Bronchial epithelial cell (primary cell): ENCODE results near the gene CPSF6. TPM values are rescaled to one million over a fixed set of nuclear protein-coding genes. Genes with fewer than 3 reads are reported as not detected.

ENCODE experiments used
- DNase-seq: peaks from one replicate; pipeline ENCODE4 v3.0.0-alpha.2; 2010; ENCODE audit warnings: low read depth
- FAIRE-seq: peaks from 2 replicates; lab custom pipeline; 2011; peaks lifted over from hg19 to GRCh38; lab: Jason Lieb, UNC
- H3K27me3 ChIP-seq: 2 replicates; pipeline ENCODE4 v1.5.1; 2011; ENCODE audit warnings: low read length; ENCODE audit not compliant: control insufficient read depth, insufficient read depth
- H3K36me3 ChIP-seq: 2 replicates; pipeline ENCODE4 v1.5.1; 2011; ENCODE audit warnings: low read length; ENCODE audit not compliant: control insufficient read depth, insufficient read depth
- H3K4me3 ChIP-seq: 2 replicates; pipeline ENCODE4 v1.5.1; 2011; ENCODE audit warnings: mild to moderate bottlenecking, low read depth, low read length, control low read depth
- CTCF ChIP-seq: IDR thresholded peaks from 2 replicates; pipeline ENCODE4 v1.5.1; 2011; ENCODE audit warnings: mild to moderate bottlenecking, moderate library complexity, low read length, control low read depth, inconsistent platforms; ENCODE audit not compliant: insufficient read depth, severe bottlenecking
- total RNA-seq: library from RNA; depleted of rRNA; stranded (reverse); fragments of >200 nt; gene quantifications from 2 replicates; pipeline ENCODE4 v1.2.1, GENCODE V29; 2014

The CPSF6 gene
- total RNA-seq, 1 donor from 2014 or later = 17.9 TPM

DNA sequence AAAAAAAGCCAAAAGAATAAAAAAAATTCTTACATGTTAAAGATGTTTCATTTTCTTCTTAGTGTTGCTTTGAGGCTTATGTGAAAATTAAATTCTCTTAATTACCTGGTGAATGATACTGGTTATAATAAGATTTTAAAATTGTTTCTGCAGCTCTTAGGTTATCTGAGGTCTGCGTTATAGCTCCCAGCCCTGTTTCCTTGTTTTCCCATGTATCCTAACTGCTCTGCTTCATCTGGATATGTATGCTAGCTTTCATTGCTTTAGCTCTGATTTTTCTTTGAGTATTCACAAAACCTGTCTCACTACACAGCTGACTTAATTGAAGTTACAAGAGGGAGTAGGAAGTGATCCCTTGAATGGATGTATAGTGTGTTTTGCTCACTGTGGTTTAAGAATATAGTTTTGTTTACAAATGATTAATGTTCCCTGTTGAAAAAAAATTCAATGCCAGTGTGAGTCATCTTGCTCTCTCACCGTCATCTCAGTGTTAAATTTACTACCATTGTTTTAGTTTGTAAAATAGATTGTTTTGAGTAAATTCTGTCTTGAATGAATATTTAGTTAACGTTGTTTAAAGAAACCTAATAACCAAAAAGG is 26.8 kb downstream of the CPSF6 start:
- no peak for TF ChIP-seq CTCF
- DNase-seq (peak; percentile 90), FAIRE-seq (no peak)
- Histone ChIP-seq H3K4me3 (no peak overlapping the region), H3K36me3 (no peaks in the 10 kb centered on the region), H3K27me3 (no peaks in the 10 kb centered on the region)

GRCh38 chr12:69269736-69270135 is 30.4 kb downstream of the CPSF6 start:
- FAIRE-seq = no peak

DNA sequence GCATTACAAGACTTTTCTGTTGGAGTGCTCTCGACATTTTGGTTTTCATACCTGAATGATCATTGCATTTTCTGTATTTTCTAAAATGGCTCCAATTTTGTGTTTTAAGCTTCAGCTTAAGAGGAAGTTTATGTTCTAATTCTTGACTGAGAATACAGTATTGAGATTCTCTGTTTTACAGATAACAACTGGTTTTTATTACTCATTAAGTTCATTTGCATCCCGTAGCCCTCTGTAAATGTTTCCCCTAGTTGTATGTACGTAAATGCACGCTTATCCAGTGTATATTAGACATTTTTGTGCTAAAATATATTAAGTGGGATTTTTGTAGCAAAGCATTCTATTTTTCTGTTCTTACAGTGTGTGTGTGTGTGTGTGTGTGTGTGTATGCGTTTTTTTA is 33.1 kb downstream of the CPSF6 start:
- FAIRE-seq = no peak
- H3K27me3 ChIP-seq = no peaks in the 10 kb centered on the region
- no peak for TF ChIP-seq CTCF

More at GRCh38 chr12:69269736-69270135, 30.4 kb downstream of the CPSF6 start:
- Histone ChIP-seq H3K36me3 (no peaks in the 10 kb centered on the region), H3K27me3 (no peaks in the 10 kb centered on the region), H3K4me3 (no peak overlapping the region)
- TF ChIP-seq CTCF = no peak
- DNase-seq = no peak

DNA sequence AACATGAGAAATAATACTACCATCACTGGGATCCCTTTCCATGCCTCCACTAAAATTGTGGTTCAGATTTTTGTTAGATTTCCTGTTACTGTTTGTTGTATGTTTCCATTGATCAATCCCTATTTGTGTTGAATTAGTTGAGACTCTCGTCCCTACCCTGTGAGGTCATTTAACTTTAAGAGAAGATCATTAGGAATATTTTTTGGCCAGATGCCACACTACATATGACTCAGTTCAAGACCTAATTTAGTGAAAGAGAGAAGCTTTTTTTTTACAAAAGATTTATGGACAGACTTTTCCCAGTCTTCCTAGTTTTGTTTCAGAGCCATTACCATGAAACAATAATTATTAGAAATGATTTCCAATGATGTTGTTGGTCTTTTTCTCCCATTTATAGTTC is 35.5 kb downstream of the CPSF6 start:
- FAIRE-seq (no peak), DNase-seq (peak; percentile 49)
- no peaks in the 10 kb centered on the region for H3K27me3 ChIP-seq
- TF ChIP-seq CTCF = no peak
- H3K36me3 ChIP-seq = no peaks in the 10 kb centered on the region
- H3K4me3 ChIP-seq = no peak overlapping the region

More for the DNA sequence above, 33.1 kb downstream of the CPSF6 start:
- H3K4me3 ChIP-seq = no peak overlapping the region
- H3K36me3 ChIP-seq = no peaks in the 10 kb centered on the region
- DNase-seq = no peak

- no peak overlapping the region for H3K4me3 ChIP-seq
- FAIRE-seq = no peak
- H3K36me3 ChIP-seq = no peaks in the 10 kb centered on the region
- no peak for DNase-seq
- H3K27me3 ChIP-seq = no peaks in the 10 kb centered on the region
- no peak for TF ChIP-seq CTCF
Observed at GRCh38 chr12:69275471-69275891, 36.1 kb downstream of the CPSF6 start.
